ENCODE results near the gene SUFU. TPM values are rescaled to one million over a fixed set of nuclear protein-coding genes. Genes with fewer than 3 reads are reported as not detected.

SUFU gene
- total RNA-seq, 1 experiment from 2014 or later: 2.7 TPM

- peak; percentile 85 for DNase-seq
- BruUV-seq (replicated peaks): TSS peak; percentile 46
- peak overlapping the region; percentile 39 for H3K4me2 ChIP-seq (ENCODE audit: low read length)
- peak overlapping the region; percentile 41; the same call in 1 of the 2 replicates for H2AFZ ChIP-seq (ENCODE audit: low read length)
- intact Hi-C loops (cut with micrococcal nuclease): no loop called here
- no peaks in the 10 kb centered on the region for H3K79me2 ChIP-seq (ENCODE audit: low read length)
- H3K4me1 ChIP-seq (ENCODE audit: insufficient read depth, low read length): peaks cover 66% of the 10 kb centered on the region
- CTCF ChIA-PET: interaction anchor here (0.6 kb wide), 1 partner anchor 127 kb away, joined by 3 read pairs; no protein-coding TSS in a partner anchor
- no peaks in the 10 kb centered on the region for H3K27me3 ChIP-seq (ENCODE audit: low read length)
- H3K9me2 ChIP-seq (replicated peaks; ENCODE audit: low read length): no peaks in the 10 kb centered on the region
- no peaks in the 10 kb centered on the region for H3K9me3 ChIP-seq (ENCODE audit: low read length)
- no peak overlapping the region for H3K9ac ChIP-seq (ENCODE audit: low read length)
- ATAC-seq: peak; percentile 81
- no peak overlapping the region for H3K4me3 ChIP-seq (ENCODE audit: low read length)
- H4K20me1 ChIP-seq (ENCODE audit: low read length): no peaks in the 10 kb centered on the region
- TF ChIP-seq EZH2 (IDR thresholded peaks at IDR 0.05; ENCODE audit: low read length, unreplicated experiment) (no peak), CTCF (conservative IDR thresholded peaks at IDR 0.05; ENCODE audit: low read depth, low read length) (no peak), EZH2phosphoT487 (IDR thresholded peaks at IDR 0.05; ENCODE audit: borderline replicate concordance, low read length) (no peak)
- no peaks in the 10 kb centered on the region for H3F3A ChIP-seq (ENCODE audit: low read length, unreplicated experiment)
- H3K27ac ChIP-seq (ENCODE audit: low read length): peak overlapping the region; percentile 72
- POLR2A ChIA-PET (ENCODE audit: unreplicated experiment): interaction anchor here (0.6 kb wide), 1 partner anchor 13 kb away, joined by 6 read pairs; no protein-coding TSS in a partner anchor
- H3K36me3 ChIP-seq (ENCODE audit: low read depth, low read length): no peaks in the 10 kb centered on the region
Observed at GRCh38 chr10:102629661-102630614, 126.2 kb downstream of the SUFU start.

- no peak overlapping the region for H3K4me3 ChIP-seq (ENCODE audit: low read length)
- no peak for DNase-seq
- CTCF ChIA-PET: no interaction called here
- BruUV-seq (replicated peaks): no TSS peak
- no peaks in the 10 kb centered on the region for H4K20me1 ChIP-seq (ENCODE audit: low read length)
- no peak overlapping the region for H3K27ac ChIP-seq (ENCODE audit: low read length)
- no peaks in the 10 kb centered on the region for H3K36me3 ChIP-seq (ENCODE audit: low read depth, low read length)
- ATAC-seq: no peak
- H3K9me2 ChIP-seq (replicated peaks; ENCODE audit: low read length): no peaks in the 10 kb centered on the region
- H2AFZ ChIP-seq (ENCODE audit: low read length): no peak overlapping the region
- intact Hi-C loops (cut with micrococcal nuclease): no loop called here
- no peak overlapping the region for H3K9ac ChIP-seq (ENCODE audit: low read length)
- peaks cover 72% of the 10 kb centered on the region for H3K4me1 ChIP-seq (ENCODE audit: insufficient read depth, low read length)
- H3F3A ChIP-seq (ENCODE audit: low read length, unreplicated experiment): no peaks in the 10 kb centered on the region
- no peaks in the 10 kb centered on the region for H3K27me3 ChIP-seq (ENCODE audit: low read length)
- no peaks in the 10 kb centered on the region for H3K79me2 ChIP-seq (ENCODE audit: low read length)
- POLR2A ChIA-PET (ENCODE audit: unreplicated experiment): no interaction called here
- H3K9me3 ChIP-seq (ENCODE audit: low read length): no peaks in the 10 kb centered on the region
- no peak for TF ChIP-seq EZH2 (IDR thresholded peaks at IDR 0.05; ENCODE audit: low read length, unreplicated experiment)
- TF ChIP-seq CTCF (conservative IDR thresholded peaks at IDR 0.05; ENCODE audit: low read depth, low read length): no peak
- TF ChIP-seq EZH2phosphoT487 (IDR thresholded peaks at IDR 0.05; ENCODE audit: borderline replicate concordance, low read length): no peak
- H3K4me2 ChIP-seq (ENCODE audit: low read length): no peak overlapping the region
Observed at GRCh38 chr10:102630663-102631062, 126.9 kb downstream of the SUFU start.
